ENCODE measurements around the gene REC114.

DNA sequence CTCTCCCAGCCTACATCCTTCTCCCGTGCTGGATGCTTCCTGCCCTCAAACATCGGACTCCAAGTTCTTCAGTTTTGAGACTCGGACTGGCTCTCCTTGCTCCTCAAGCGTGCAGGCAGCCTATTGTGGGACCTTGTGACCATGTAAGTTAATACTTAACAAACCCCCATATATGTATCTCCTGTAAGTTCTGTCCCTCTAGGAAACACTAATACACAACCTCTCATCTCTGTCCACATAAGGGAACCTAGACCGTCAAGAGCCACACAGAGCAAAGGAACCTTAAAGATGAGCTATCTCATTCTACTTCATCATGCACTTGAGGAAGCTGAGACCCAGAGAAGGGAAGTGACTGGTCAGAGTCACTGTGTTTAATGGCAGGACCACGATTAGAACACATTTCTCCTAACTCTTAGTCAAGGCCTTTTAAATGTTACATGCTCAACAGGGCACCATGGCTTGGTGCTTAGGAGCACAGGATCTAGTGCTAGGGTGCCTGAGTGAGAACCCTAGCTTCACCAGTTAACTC, 140.0 kb downstream of the REC114 start:
- TF ChIP-seq, protein P1, sequence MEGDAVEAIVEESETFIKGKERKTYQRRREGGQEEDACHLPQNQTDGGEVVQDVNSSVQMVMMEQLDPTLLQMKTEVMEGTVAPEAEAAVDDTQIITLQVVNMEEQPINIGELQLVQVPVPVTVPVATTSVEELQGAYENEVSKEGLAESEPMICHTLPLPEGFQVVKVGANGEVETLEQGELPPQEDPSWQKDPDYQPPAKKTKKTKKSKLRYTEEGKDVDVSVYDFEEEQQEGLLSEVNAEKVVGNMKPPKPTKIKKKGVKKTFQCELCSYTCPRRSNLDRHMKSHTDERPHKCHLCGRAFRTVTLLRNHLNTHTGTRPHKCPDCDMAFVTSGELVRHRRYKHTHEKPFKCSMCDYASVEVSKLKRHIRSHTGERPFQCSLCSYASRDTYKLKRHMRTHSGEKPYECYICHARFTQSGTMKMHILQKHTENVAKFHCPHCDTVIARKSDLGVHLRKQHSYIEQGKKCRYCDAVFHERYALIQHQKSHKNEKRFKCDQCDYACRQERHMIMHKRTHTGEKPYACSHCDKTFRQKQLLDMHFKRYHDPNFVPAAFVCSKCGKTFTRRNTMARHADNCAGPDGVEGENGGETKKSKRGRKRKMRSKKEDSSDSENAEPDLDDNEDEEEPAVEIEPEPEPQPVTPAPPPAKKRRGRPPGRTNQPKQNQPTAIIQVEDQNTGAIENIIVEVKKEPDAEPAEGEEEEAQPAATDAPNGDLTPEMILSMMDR (conservative IDR thresholded peaks at IDR 0.05 in 1 of 2, IDR thresholded peaks at IDR 0.05 in 1 of 2; ENCODE audit: extremely low read depth in 1 of 2, insufficient read depth in 1 of 2, low read depth in 1 of 2, low read length in 2 of 2), result no peak
- TF ChIP-seq EZH2 (IDR thresholded peaks at IDR 0.05; ENCODE audit: borderline replicate concordance, low read length), result no peak
